Tibial artery (tissue), 4 donors: ENCODE results near the gene COL15A1.

ENCODE experiments used
- DNase-seq, 2 donors: peaks; one replicate each; pipeline ENCODE4 v3.0.0-alpha.2; 2019
- H3K27ac ChIP-seq, 2 donors: fragments of 200-600 bp; sonication (generic) in 1 of 2; 1 replicate in 1 of 2; 2 replicates in 1 of 2; pipeline ENCODE4 v1.5.1; 2018 to 2019; ENCODE audit warnings: mild to moderate bottlenecking in 1 of 2
- H3K27me3 ChIP-seq, 2 donors: fragments of 200-600 bp; sonication (generic) in 1 of 2; one replicate each; pipeline versions ENCODE4 v1.5.1 to v1.6.0; 2016 to 2019
- H3K36me3 ChIP-seq, 3 donors: fragments of 200-600 bp; sonication (generic) in 2 of 3; one replicate each; pipeline ENCODE4 v1.5.1; 2016 to 2019; ENCODE audit warnings: mild to moderate bottlenecking in 2 of 3
- H3K4me1 ChIP-seq, 4 donors: fragments of 200-600 bp; sonication (generic) in 2 of 4; 1 replicate in 3 of 4; 2 replicates in 1 of 4; pipeline ENCODE4 v1.5.1; 2016 to 2019
- H3K4me3 ChIP-seq, 2 donors: fragments of 200-600 bp; sonication (generic) in 1 of 2; 1 replicate in 1 of 2; 2 replicates in 1 of 2; pipeline ENCODE4 v1.5.1; 2018 to 2019; ENCODE audit warnings: mild to moderate bottlenecking in 2 of 2
- H3K9me3 ChIP-seq, 3 donors: fragments of 200-600 bp; sonication (generic) in 1 of 3; one replicate each; pipeline ENCODE4 v1.5.1; 2016 to 2019
- CTCF ChIP-seq, 2 experiments: fragments of 200-600 bp in 1 of 2; fragments of 450-650 bp in 1 of 2; IDR thresholded peaks; one replicate each; pipeline ENCODE4 v1.5.1; 2017 to 2019; ENCODE audit warnings: antibody characterized with exemption in 2 of 2, mild to moderate bottlenecking in 1 of 2, moderate library complexity in 1 of 2
- intact Hi-C: fragments of 100-400 bp; cut with DNase I; formaldehyde crosslinking; loops from one replicate; pipeline ENCODE4 v1.15.0; 2023; ENCODE audit warnings: low total_unique reads

COL15A1 gene

GRCh38 chr9:99112750-99113413 lies 169.2 kb downstream of the COL15A1 start:
- H3K9me3 ChIP-seq, result no peaks in the 10 kb centered on the region
- H3K4me3 ChIP-seq, result no peak overlapping the region
- H3K36me3 ChIP-seq, result no peaks in the 10 kb centered on the region
- no peak for TF ChIP-seq CTCF (IDR thresholded peaks at IDR 0.05)
- peaks cover 0 to 88% (median 50%) of the 10 kb centered on the region in 4 donors for H3K4me1 ChIP-seq
- H3K27me3 ChIP-seq, result no peaks in the 10 kb centered on the region
- no peak for DNase-seq
- H3K27ac ChIP-seq, result peak overlapping the region in 1 of 2 donors; percentile 31
- intact Hi-C loops, result no loop called here

DNA sequence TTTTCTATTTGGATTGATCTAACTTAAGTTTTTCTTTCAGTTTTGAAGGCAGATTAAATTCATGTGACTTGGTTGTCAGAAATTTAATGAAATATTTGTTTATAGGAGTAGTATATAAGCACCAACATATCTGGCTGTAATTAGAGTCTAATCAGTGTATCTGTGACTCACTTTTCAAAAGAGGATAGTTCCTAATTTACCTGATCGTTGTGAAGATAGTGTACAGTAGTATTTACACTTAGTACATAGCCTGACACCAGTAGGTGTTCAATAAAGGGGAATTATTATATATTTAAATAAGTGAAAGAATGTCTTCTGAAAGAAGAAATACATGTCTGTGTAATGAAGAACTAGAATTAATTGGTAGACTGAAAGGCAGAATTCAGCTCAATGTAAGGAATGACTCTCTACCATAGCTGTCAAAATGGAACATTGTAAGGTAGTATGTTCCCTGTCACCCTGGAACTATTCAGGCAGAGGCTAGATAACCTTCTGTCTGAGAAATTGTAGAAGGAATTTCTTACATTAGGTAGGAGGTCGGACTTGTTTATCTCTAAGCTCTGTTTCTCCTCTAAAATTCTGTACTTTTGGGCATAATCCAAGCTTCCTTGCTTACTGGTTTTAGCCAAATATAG lies 169.8 kb downstream of the COL15A1 start:
- peaks cover 0 to 82% (median 47%) of the 10 kb centered on the region in 4 donors for H3K4me1 ChIP-seq
- TF ChIP-seq CTCF (IDR thresholded peaks at IDR 0.05), result no peak
- intact Hi-C loops, result no loop called here
- no peaks in the 10 kb centered on the region for H3K27me3 ChIP-seq
- no peak overlapping the region for H3K4me3 ChIP-seq
- no peaks in the 10 kb centered on the region for H3K36me3 ChIP-seq
- peak overlapping the region; percentile 14 to 31 for H3K27ac ChIP-seq
- DNase-seq, result no peak
- no peaks in the 10 kb centered on the region for H3K9me3 ChIP-seq

DNA sequence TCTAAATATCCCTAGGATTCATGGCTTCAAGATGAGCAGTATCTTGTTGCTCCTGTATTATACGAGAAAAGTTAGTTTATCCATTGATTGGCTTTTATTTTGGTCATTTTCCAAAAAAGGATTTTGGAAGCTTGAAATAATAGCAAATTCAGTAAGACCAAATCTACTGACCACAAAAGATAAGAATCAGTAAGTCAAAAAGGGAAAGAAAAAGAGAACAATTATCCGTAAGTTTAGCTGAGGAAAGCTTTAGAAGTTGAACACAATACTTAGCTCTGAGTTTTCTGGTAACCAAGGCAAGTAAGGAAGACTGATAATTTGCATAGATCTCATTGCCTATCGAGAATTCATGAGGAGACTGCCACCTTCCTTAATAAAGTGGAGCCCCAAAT lies 170.3 kb downstream of the COL15A1 start:
- Histone ChIP-seq H3K4me3 (no peak overlapping the region), H3K27ac (peak overlapping the region; percentile 14 to 31), H3K4me1 (peaks cover 0 to 82% (median 45%) of the 10 kb centered on the region in 4 donors), H3K9me3 (no peaks in the 10 kb centered on the region), H3K27me3 (no peaks in the 10 kb centered on the region), H3K36me3 (no peaks in the 10 kb centered on the region)
- intact Hi-C loops, result no loop called here
- no peak for DNase-seq
- no peak for TF ChIP-seq CTCF (IDR thresholded peaks at IDR 0.05)

GRCh38 chr9:99114846-99115500 lies 171.3 kb downstream of the COL15A1 start:
- Histone ChIP-seq H3K27me3 (no peaks in the 10 kb centered on the region), H3K4me1 (peaks cover 0 to 83% (median 43%) of the 10 kb centered on the region in 4 donors), H3K27ac (peak overlapping the region; percentile 14 to 31), H3K36me3 (no peaks in the 10 kb centered on the region), H3K9me3 (no peaks in the 10 kb centered on the region), H3K4me3 (no peak overlapping the region)
- no peak for TF ChIP-seq CTCF (IDR thresholded peaks at IDR 0.05)
- intact Hi-C loops, result no loop called here
- DNase-seq, result no peak

GRCh38 chr9:99116003-99116411 lies 172.3 kb downstream of the COL15A1 start:
- Histone ChIP-seq H3K27ac (peak overlapping the region in 1 of 2 donors; percentile 31), H3K4me3 (no peak overlapping the region), H3K36me3 (no peaks in the 10 kb centered on the region), H3K4me1 (peaks cover 0 to 85% (median 42%) of the 10 kb centered on the region in 4 donors), H3K9me3 (no peaks in the 10 kb centered on the region), H3K27me3 (no peaks in the 10 kb centered on the region)
- no peak for TF ChIP-seq CTCF (IDR thresholded peaks at IDR 0.05)
- no peak for DNase-seq
- intact Hi-C loops, result no loop called here
